GM18907 (cell line): ENCODE data around the gene C9orf50.

Experiments used
- ATAC-seq: cut with Tn5 transposase; IDR thresholded peaks from one replicate; pipeline ENCODE4 v1.9.1; 2021; ENCODE audit warnings: mild to moderate bottlenecking, moderate library complexity; ENCODE audit not compliant: unreplicated experiment

Gene C9orf50

GRCh38 chr9:129631674-129632129 lies 10.8 kb upstream of the C9orf50 start:
- ATAC-seq, result no peak

GRCh38 chr9:129630967-129631673 lies 10.2 kb upstream of the C9orf50 start:
- no peak for ATAC-seq

- ATAC-seq, result no peak
Measured at GRCh38 chr9:129629251-129629820, 8.4 kb upstream of the C9orf50 start.

GRCh38 chr9:129628709-129629108 lies 7.8 kb upstream of the C9orf50 start:
- no peak for ATAC-seq

GRCh38 chr9:129627556-129628440 lies 6.9 kb upstream of the C9orf50 start:
- no peak for ATAC-seq

- peak; percentile 21 for ATAC-seq
Measured at GRCh38 chr9:129626625-129627284, 5.9 kb upstream of the C9orf50 start.

- peak; percentile 78 for ATAC-seq
Measured at GRCh38 chr9:129626079-129626624, 5.3 kb upstream of the C9orf50 start, which contains the start of gene NTMT1. NTMT1 (plus strand) TSS chr9:129626163; CDS start chr9:129632704, 6,541 bp downstream.

- ATAC-seq, result no peak
Measured at GRCh38 chr9:129624947-129625346, 4.0 kb upstream of the C9orf50 start.

- no peak for ATAC-seq
Measured at GRCh38 chr9:129624168-129624759, 3.4 kb upstream of the C9orf50 start.

GRCh38 chr9:129623331-129623730 lies 2.4 kb upstream of the C9orf50 start:
- ATAC-seq, result no peak

- ATAC-seq, result no peak
Measured at GRCh38 chr9:129619787-129620668, 873 bp downstream of the C9orf50 start.

GRCh38 chr9:129617167-129617566 lies 3.7 kb downstream of the C9orf50 start:
- no peak for ATAC-seq

- no peak for ATAC-seq
Measured at GRCh38 chr9:129615407-129616285, 5.3 kb downstream of the C9orf50 start.

GRCh38 chr9:129614932-129615331 lies 6.0 kb downstream of the C9orf50 start:
- ATAC-seq, result no peak

GRCh38 chr9:129613520-129614175 lies 7.3 kb downstream of the C9orf50 start:
- no peak for ATAC-seq

- ATAC-seq, result no peak
Measured at GRCh38 chr9:129612815-129613519, 7.9 kb downstream of the C9orf50 start.

- no peak for ATAC-seq
Measured at GRCh38 chr9:129612123-129612522, 8.8 kb downstream of the C9orf50 start.
